Measurements from ENCODE around the gene PCDHB11.
"Not testable (repeated sequence)": the region's sequence is repeated elsewhere in the genome, so short reads cannot be mapped to it uniquely, and the experiment has no call there.

PCDHB11 gene

GRCh38 chr5:141188682-141189081, 10.7 kb upstream of the PCDHB11 start:
- H3K27ac ChIP-seq (ENCODE audit: low read depth, low read length); H3K4me1 ChIP-seq (ENCODE audit: control insufficient read depth, insufficient read depth, low read length, unreplicated experiment); H3K79me2 ChIP-seq (ENCODE audit: control insufficient read depth, insufficient read depth, low read length, unreplicated experiment); H3K4me3 ChIP-seq (ENCODE audit: low read depth, low read length); H3K36me3 ChIP-seq (ENCODE audit: insufficient read depth, low read length); H2AFZ ChIP-seq (ENCODE audit: low read length, unreplicated experiment); H3K27me3 ChIP-seq (ENCODE audit: insufficient read depth, low read length): not testable (repeated sequence)

- not testable (repeated sequence) for H3K27me3 ChIP-seq (ENCODE audit: insufficient read depth, low read length); H3K79me2 ChIP-seq (ENCODE audit: control insufficient read depth, insufficient read depth, low read length, unreplicated experiment); H3K4me3 ChIP-seq (ENCODE audit: low read depth, low read length); H3K36me3 ChIP-seq (ENCODE audit: insufficient read depth, low read length); H2AFZ ChIP-seq (ENCODE audit: low read length, unreplicated experiment); H3K27ac ChIP-seq (ENCODE audit: low read depth, low read length); H3K4me1 ChIP-seq (ENCODE audit: control insufficient read depth, insufficient read depth, low read length, unreplicated experiment)
These were observed 10.3 kb upstream of the PCDHB11 start for GRCh38 chr5:141189131-141189530.

GRCh38 chr5:141192110-141192725, 7.2 kb upstream of the PCDHB11 start, which contains the start of gene PCDHB10:
Gene PCDHB10, plus strand, starts transcription at chr5:141192353. Its CDS starts 200 bp downstream, at chr5:141192553.
- H3K4me3 ChIP-seq (ENCODE audit: low read depth, low read length) = no peak within 1 kb of the TSS
- H2AFZ ChIP-seq (ENCODE audit: low read length, unreplicated experiment) = no peak within 1 kb of the TSS

GRCh38 chr5:141194332-141194731, 5.1 kb upstream of the PCDHB11 start:
- not testable (repeated sequence) for H3K79me2 ChIP-seq (ENCODE audit: control insufficient read depth, insufficient read depth, low read length, unreplicated experiment); H3K27me3 ChIP-seq (ENCODE audit: insufficient read depth, low read length); H3K36me3 ChIP-seq (ENCODE audit: insufficient read depth, low read length); H3K4me1 ChIP-seq (ENCODE audit: control insufficient read depth, insufficient read depth, low read length, unreplicated experiment); H3K27ac ChIP-seq (ENCODE audit: low read depth, low read length); H3K4me3 ChIP-seq (ENCODE audit: low read depth, low read length); H2AFZ ChIP-seq (ENCODE audit: low read length, unreplicated experiment)

More at GRCh38 chr5:141192110-141192725, 7.2 kb upstream of the PCDHB11 start, which contains the start of gene PCDHB10:
- Histone ChIP-seq H3K79me2 (ENCODE audit: control insufficient read depth, insufficient read depth, low read length, unreplicated experiment) (no peaks in the 10 kb centered on the region), H3K36me3 (ENCODE audit: insufficient read depth, low read length) (no peaks in the 10 kb centered on the region), H3K4me1 (ENCODE audit: control insufficient read depth, insufficient read depth, low read length, unreplicated experiment) (no peaks in the 10 kb centered on the region), H3K27ac (ENCODE audit: low read depth, low read length) (no peak within 1 kb of the TSS), H3K27me3 (ENCODE audit: insufficient read depth, low read length) (peaks cover 8% of the 10 kb centered on the region; the same call in 1 of the 2 replicates)

GRCh38 chr5:141196363-141196762, 3.1 kb upstream of the PCDHB11 start:
- Histone ChIP-seq H3K27me3 (ENCODE audit: insufficient read depth, low read length) (peaks cover 6% of the 10 kb centered on the region; the same call in 1 of the 2 replicates), H3K4me3 (ENCODE audit: low read depth, low read length) (no peak overlapping the region), H3K4me1 (ENCODE audit: control insufficient read depth, insufficient read depth, low read length, unreplicated experiment) (no peaks in the 10 kb centered on the region), H3K79me2 (ENCODE audit: control insufficient read depth, insufficient read depth, low read length, unreplicated experiment) (no peaks in the 10 kb centered on the region), H3K27ac (ENCODE audit: low read depth, low read length) (no peak overlapping the region), H3K36me3 (ENCODE audit: insufficient read depth, low read length) (no peaks in the 10 kb centered on the region), H2AFZ (ENCODE audit: low read length, unreplicated experiment) (no peak overlapping the region)

- H3K4me3 ChIP-seq (ENCODE audit: low read depth, low read length); H3K27ac ChIP-seq (ENCODE audit: low read depth, low read length); H3K4me1 ChIP-seq (ENCODE audit: control insufficient read depth, insufficient read depth, low read length, unreplicated experiment); H3K36me3 ChIP-seq (ENCODE audit: insufficient read depth, low read length); H2AFZ ChIP-seq (ENCODE audit: low read length, unreplicated experiment); H3K79me2 ChIP-seq (ENCODE audit: control insufficient read depth, insufficient read depth, low read length, unreplicated experiment); H3K27me3 ChIP-seq (ENCODE audit: insufficient read depth, low read length): not testable (repeated sequence)
These were observed 1.7 kb downstream of the PCDHB11 start for GRCh38 chr5:141201126-141201525.

- H3K27me3 ChIP-seq (ENCODE audit: insufficient read depth, low read length); H3K4me1 ChIP-seq (ENCODE audit: control insufficient read depth, insufficient read depth, low read length, unreplicated experiment): not testable (repeated sequence)
These were observed 2.2 kb downstream of the PCDHB11 start for GRCh38 chr5:141201646-141202045.

GRCh38 chr5:141208478-141208877, 9.1 kb downstream of the PCDHB11 start, which contains the start of gene PCDHB12:
Gene PCDHB12, plus strand, starts transcription at chr5:141208719. Its CDS starts 189 bp downstream, at chr5:141208908.
- Histone ChIP-seq H3K4me1 (ENCODE audit: control insufficient read depth, insufficient read depth, low read length, unreplicated experiment) (no peaks in the 10 kb centered on the region), H3K36me3 (ENCODE audit: insufficient read depth, low read length) (no peaks in the 10 kb centered on the region), H3K79me2 (ENCODE audit: control insufficient read depth, insufficient read depth, low read length, unreplicated experiment) (no peaks in the 10 kb centered on the region), H3K27me3 (ENCODE audit: insufficient read depth, low read length) (peaks cover 30% of the 10 kb centered on the region), H2AFZ (ENCODE audit: low read length, unreplicated experiment) (no peak within 1 kb of the TSS), H3K27ac (ENCODE audit: low read depth, low read length) (no peak within 1 kb of the TSS), H3K4me3 (ENCODE audit: low read depth, low read length) (no peak within 1 kb of the TSS)

More at GRCh38 chr5:141201646-141202045, 2.2 kb downstream of the PCDHB11 start:
- not testable (repeated sequence) for H3K36me3 ChIP-seq (ENCODE audit: insufficient read depth, low read length); H3K27ac ChIP-seq (ENCODE audit: low read depth, low read length); H3K4me3 ChIP-seq (ENCODE audit: low read depth, low read length); H3K79me2 ChIP-seq (ENCODE audit: control insufficient read depth, insufficient read depth, low read length, unreplicated experiment); H2AFZ ChIP-seq (ENCODE audit: low read length, unreplicated experiment)

GRCh38 chr5:141210281-141210680, 10.9 kb downstream of the PCDHB11 start:
- H3K4me1 ChIP-seq (ENCODE audit: control insufficient read depth, insufficient read depth, low read length, unreplicated experiment); H2AFZ ChIP-seq (ENCODE audit: low read length, unreplicated experiment); H3K4me3 ChIP-seq (ENCODE audit: low read depth, low read length); H3K27ac ChIP-seq (ENCODE audit: low read depth, low read length); H3K36me3 ChIP-seq (ENCODE audit: insufficient read depth, low read length); H3K79me2 ChIP-seq (ENCODE audit: control insufficient read depth, insufficient read depth, low read length, unreplicated experiment): not testable (repeated sequence)
- peaks cover 30% of the 10 kb centered on the region for H3K27me3 ChIP-seq (ENCODE audit: insufficient read depth, low read length)

- H2AFZ ChIP-seq (ENCODE audit: low read length, unreplicated experiment); H3K27ac ChIP-seq (ENCODE audit: low read depth, low read length); H3K36me3 ChIP-seq (ENCODE audit: insufficient read depth, low read length); H3K4me3 ChIP-seq (ENCODE audit: low read depth, low read length); H3K79me2 ChIP-seq (ENCODE audit: control insufficient read depth, insufficient read depth, low read length, unreplicated experiment); H3K4me1 ChIP-seq (ENCODE audit: control insufficient read depth, insufficient read depth, low read length, unreplicated experiment): not testable (repeated sequence)
- peaks cover 30% of the 10 kb centered on the region for H3K27me3 ChIP-seq (ENCODE audit: insufficient read depth, low read length)
These were observed 11.4 kb downstream of the PCDHB11 start for GRCh38 chr5:141210849-141211248.

- not testable (repeated sequence) for H3K4me1 ChIP-seq (ENCODE audit: control insufficient read depth, insufficient read depth, low read length, unreplicated experiment); H3K27ac ChIP-seq (ENCODE audit: low read depth, low read length); H2AFZ ChIP-seq (ENCODE audit: low read length, unreplicated experiment); H3K4me3 ChIP-seq (ENCODE audit: low read depth, low read length); H3K36me3 ChIP-seq (ENCODE audit: insufficient read depth, low read length); H3K79me2 ChIP-seq (ENCODE audit: control insufficient read depth, insufficient read depth, low read length, unreplicated experiment)
- peaks cover 27% of the 10 kb centered on the region for H3K27me3 ChIP-seq (ENCODE audit: insufficient read depth, low read length)
These were observed 14.4 kb downstream of the PCDHB11 start, which contains the start of gene PCDHB13 for GRCh38 chr5:141213656-141214339. Gene PCDHB13, plus strand, starts transcription at chr5:141213919. Its CDS starts 205 bp downstream, at chr5:141214124.

All from ACC112 (cell line).